Gastroesophageal sphincter (tissue), 4 donors: ENCODE measurements around the gene SENP1. TPM values are rescaled to one million over a fixed set of nuclear protein-coding genes. Genes with fewer than 3 reads are reported as not detected.

ENCODE experiments used
- small RNA-seq, 4 donors: library from RNA; depleted of rRNA; stranded (forward); fragments of <200 nt; gene quantifications; one replicate each; pipeline ENCODE3, GENCODE V24; 2016
- total RNA-seq, 4 donors: library from RNA; depleted of rRNA; stranded (reverse); fragments of >200 nt; gene quantifications; one replicate each; pipeline ENCODE4 v1.1.0, GENCODE V29; 2016

SENP1 gene
- total RNA-seq, 4 donors from 2014 or later, result 17.3 to 23.8 (median 20.7) TPM

Small RNA genes lying within 50 kb of the gene (small RNA-seq; reads per million reads assigned to genes)
- gene MIR6505 (0 to 0.64 (median 0.25) reads per million in 4 donors), gene RNU6-1203P (0 reads per million in 4 donors)

Other genes with a start within 250 kb of the SENP1 start
- gene VDR, start 201.1 kb downstream of the SENP1 start, total RNA-seq, result 1 to 10 TPM; 1.2 to 5.5 (median 1.6) TPM
- 100 to 1,000 TPM in 2 of 4 donors, 10 to 100 TPM in 2; 67.3 to 156 (median 95.1) TPM for gene TMEM106C, start 142.5 kb downstream of the SENP1 start, total RNA-seq
- gene COL2A1, start 101.6 kb downstream of the SENP1 start, total RNA-seq, result not detected
- 100 to 1,000 TPM in 1 of 4 donors, 10 to 100 TPM in 3; 64.5 to 105 (median 71.0) TPM for gene PFKM, start 13.3 kb upstream of the SENP1 start, total RNA-seq
- gene ASB8, start 51.4 kb upstream of the SENP1 start, total RNA-seq, result 10 to 100 TPM; 37.2 to 41.6 (median 39.1) TPM
- 1 to 10 TPM in 1 of 4 donors, under 1 TPM in 2, not detected in 1; 0.13 to 2.5 (median 0.39) TPM for gene CCDC184, start 77.6 kb upstream of the SENP1 start, total RNA-seq
- gene OR10AD1, start 97.2 kb upstream of the SENP1 start, total RNA-seq, result not detected
- 10 to 100 TPM; 27.1 to 33.0 (median 30.7) TPM for gene ZNF641, start 244.8 kb upstream of the SENP1 start, total RNA-seq